Heart left ventricle (tissue), 16 donors: ENCODE measurements around the gene MICAL3. TPM values are rescaled to one million over a fixed set of nuclear protein-coding genes. Genes with fewer than 3 reads are reported as not detected.
"Not testable (repeated sequence)": the region's sequence is repeated elsewhere in the genome, so short reads cannot be mapped to it uniquely, and the experiment has no call there.

Source experiments
- ATAC-seq, 4 donors: fragments of 200-7000 bp; cut with Tn5 transposase; one replicate each; pipeline ENCODE4 v1.9.1; 2020 to 2022; ENCODE audit warnings: moderate library complexity in 4 of 4, mild to moderate bottlenecking in 3 of 4, moderate number of reproducible peaks in 1 of 4
- DNase-seq, 5 donors: peaks; one replicate each; pipeline ENCODE4 v3.0.0-alpha.2; 2020
- H3K27ac ChIP-seq, 12 donors: fragments of 200-600 bp; sonication (generic) in 4 of 12; one replicate each; pipeline versions ENCODE4 v1.5.0 to v1.8.0; 2016 to 2022; ENCODE audit warnings: mild to moderate bottlenecking in 2 of 12
- H3K27me3 ChIP-seq, 9 donors: fragments of 200-600 bp; sonication (generic) in 2 of 9; one replicate each; pipeline versions ENCODE4 v1.5.1 to v1.8.0; 2016 to 2022; ENCODE audit warnings: mild to moderate bottlenecking in 3 of 9
- H3K36me3 ChIP-seq, 9 donors: fragments of 200-600 bp; sonication (generic) in 2 of 9; one replicate each; pipeline versions ENCODE4 v1.5.0 to v1.8.0; 2018 to 2022; ENCODE audit warnings: mild to moderate bottlenecking in 2 of 9
- H3K4me1 ChIP-seq, 12 donors: fragments of 200-600 bp; sonication (generic) in 4 of 12; one replicate each; pipeline versions ENCODE4 v1.5.0 to v1.8.0; 2016 to 2022; ENCODE audit warnings: mild to moderate bottlenecking in 3 of 12
- H3K4me3 ChIP-seq, 12 donors: fragments of 200-600 bp; sonication (generic) in 4 of 12; one replicate each; pipeline versions ENCODE4 v1.5.0 to v1.8.0; 2017 to 2022; ENCODE audit warnings: mild to moderate bottlenecking in 9 of 12, moderate library complexity in 4 of 12
- H3K9me3 ChIP-seq, 12 donors: fragments of 200-600 bp; sonication (generic) in 4 of 12; one replicate each; pipeline versions ENCODE4 v1.5.0 to v1.8.0; 2016 to 2022; ENCODE audit warnings: mild to moderate bottlenecking in 1 of 12
- CTCF ChIP-seq, 12 donors: fragments of 200-600 bp; sonication (generic) in 4 of 12; IDR thresholded peaks; one replicate each; pipeline versions ENCODE4 v1.5.0 to v1.8.0; 2018 to 2022; ENCODE audit warnings: antibody characterized with exemption in 12 of 12, mild to moderate bottlenecking in 5 of 12
- POLR2A ChIP-seq, 2 donors: fragments of 450-650 bp; IDR thresholded peaks; one replicate each; pipeline ENCODE4 v1.6.1; 2017; ENCODE audit warnings: antibody characterized with exemption in 2 of 2, mild to moderate bottlenecking in 2 of 2, moderate library complexity in 2 of 2
- WGBS, 4 donors: extraction: QIAGEN DNeasy Blood & Tissue Kit in 2 of 4; methylation state at CpG; one replicate each; pipeline versions ENCODE4 v1.1.5 to v1.1.7; 2013 to 2018; 5-methylcytosine and 5-hydroxymethylcytosine counted together
- intact Hi-C, 10 donors: fragments of 100-400 bp; cut with DNase I; formaldehyde crosslinking; loops; one replicate each; pipeline versions ENCODE4 v1.11.1 to v1.14.2; 2022
- polyA plus RNA-seq, 2 donors: library from polyadenylated mRNA; stranded (reverse); fragments of 200-250 nt; gene quantifications; one replicate each; pipeline ENCODE4 v1.2.3, GENCODE V29; 2013
- total RNA-seq, 9 donors: library from RNA; depleted of rRNA in 2 of 9; stranded (reverse); fragments of >200 nt in 2 of 9; fragmentation: NEBNext Ultra II Directional in 3 of 9; extraction: Animal tissue kit (Norgen Biotek cat#: 25700) in 3 of 9; gene quantifications; one replicate each; pipeline versions ENCODE4 v1.1.0 to v1.2.4, GENCODE V29; 2016 to 2023
- donor health status: ischemic (EF 13 %, LVEDD 7.1; RV severe dilation, severe dysfunction).
- donor health status: healthy with polysubstance abuse.
- donor health status: DM: no; HTN: yes; CAD: no.
- donor health status: DM: no; HTN: no; CAD: no.
- donor health status: ischemic (EF 25% LVEDD 6.9; RV normal size, moderate dysfunction).
- donor health status: ischemic (EF 25% LVEDD 5.7; RV mildly dilated, moderate dysfunction).
- donor health status: healthy.
- donor health status: DM: yes; HTN: yes; CAD: no.
- donor health status: ischemic (EF 35%, LVEDD 5.7; RV mildly dilated, moderate dysfunction).
- donor health status: nonischemic (EF 11% LVEDD 7.7; RV severe dilation, severe dysfunction).
- donor health status: DM: yes; HTN: yes; CAD: no.
- donor health status: PGD.
- donor health status: ischemic (EF 29% LVEDD 5.4; RV normal size, mild dysfunction).
- donor health status: nonischemic (EF 23%, LVEDD 6.1; RV moderate dilation, normal function).

Gene MICAL3
- total and polyA plus RNA-seq, 11 donors: 41.3 to 125 (median 83.3) TPM

GRCh38 chr22:17878941-17879340 is 145.4 kb downstream of the MICAL3 start:
- intact Hi-C loops: loop anchor here in 1 of 10 donors (5.0 kb wide), 1 partner anchor 52 kb away; no protein-coding TSS in a partner anchor
- peaks cover 0 to 81% (median 50%) of the 10 kb centered on the region in 9 donors for H3K36me3 ChIP-seq
- no peak for DNase-seq
- WGBS, 4 donors: 58 to 76% (median 70%) methylated on average over 7 of the region's 7 CpGs
- no peak overlapping the region for H3K4me3 ChIP-seq
- peaks cover 0 to 16% (median under 1%) of the 10 kb centered on the region in 12 donors for H3K4me1 ChIP-seq
- H3K27me3 ChIP-seq: no peaks in the 10 kb centered on the region
- TF ChIP-seq POLR2A (IDR thresholded peaks at IDR 0.05): no peak
- TF ChIP-seq CTCF (IDR thresholded peaks at IDR 0.05): no peak
- peak overlapping the region in 1 of 12 donors; percentile 63 for H3K27ac ChIP-seq
- no peaks in the 10 kb centered on the region for H3K9me3 ChIP-seq
- no peak for ATAC-seq

DNA sequence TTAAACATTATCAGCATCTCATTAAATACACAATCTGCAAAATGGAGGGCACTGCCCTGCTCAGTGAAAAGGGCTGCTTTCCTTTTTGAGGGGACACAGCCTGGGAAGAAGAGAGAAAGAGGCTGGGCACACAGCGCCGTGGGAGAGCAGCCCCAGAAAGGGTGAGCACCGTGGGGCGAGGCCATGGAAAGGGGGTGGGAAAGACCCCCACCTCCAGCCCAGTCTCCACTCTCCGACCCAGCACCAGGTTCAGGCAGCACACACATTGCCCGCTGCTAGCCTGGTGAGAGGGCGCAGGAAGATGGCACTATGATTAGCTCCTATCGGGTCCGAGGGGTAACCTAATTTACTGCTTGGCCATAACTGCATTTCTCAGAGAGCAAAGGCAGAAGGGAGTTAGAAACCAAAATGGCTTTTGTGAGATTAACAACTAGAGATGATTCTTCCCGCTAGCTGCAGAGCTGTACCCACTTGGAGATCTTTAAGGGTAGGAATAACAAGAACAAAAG is 146.1 kb downstream of the MICAL3 start:
- H3K27me3 ChIP-seq: no peaks in the 10 kb centered on the region
- DNase-seq (no peak), ATAC-seq (no peak)
- H3K4me3 ChIP-seq: no peak overlapping the region
- no peak for TF ChIP-seq CTCF (IDR thresholded peaks at IDR 0.05)
- no peak for TF ChIP-seq POLR2A (IDR thresholded peaks at IDR 0.05)
- H3K9me3 ChIP-seq: no peaks in the 10 kb centered on the region
- intact Hi-C loops: loop anchor here in 1 of 10 donors (5.0 kb wide), 1 partner anchor 51 kb away; no protein-coding TSS in a partner anchor
- WGBS, 4 donors: 90 to 96% (median 95%) methylated on average over 10 of the region's 10 CpGs
- no peak overlapping the region for H3K27ac ChIP-seq
- H3K36me3 ChIP-seq: peaks cover 0 to 81% (median 56%) of the 10 kb centered on the region in 9 donors
- H3K4me1 ChIP-seq: peaks cover 0 to 9% (median 0%) of the 10 kb centered on the region in 12 donors

DNA sequence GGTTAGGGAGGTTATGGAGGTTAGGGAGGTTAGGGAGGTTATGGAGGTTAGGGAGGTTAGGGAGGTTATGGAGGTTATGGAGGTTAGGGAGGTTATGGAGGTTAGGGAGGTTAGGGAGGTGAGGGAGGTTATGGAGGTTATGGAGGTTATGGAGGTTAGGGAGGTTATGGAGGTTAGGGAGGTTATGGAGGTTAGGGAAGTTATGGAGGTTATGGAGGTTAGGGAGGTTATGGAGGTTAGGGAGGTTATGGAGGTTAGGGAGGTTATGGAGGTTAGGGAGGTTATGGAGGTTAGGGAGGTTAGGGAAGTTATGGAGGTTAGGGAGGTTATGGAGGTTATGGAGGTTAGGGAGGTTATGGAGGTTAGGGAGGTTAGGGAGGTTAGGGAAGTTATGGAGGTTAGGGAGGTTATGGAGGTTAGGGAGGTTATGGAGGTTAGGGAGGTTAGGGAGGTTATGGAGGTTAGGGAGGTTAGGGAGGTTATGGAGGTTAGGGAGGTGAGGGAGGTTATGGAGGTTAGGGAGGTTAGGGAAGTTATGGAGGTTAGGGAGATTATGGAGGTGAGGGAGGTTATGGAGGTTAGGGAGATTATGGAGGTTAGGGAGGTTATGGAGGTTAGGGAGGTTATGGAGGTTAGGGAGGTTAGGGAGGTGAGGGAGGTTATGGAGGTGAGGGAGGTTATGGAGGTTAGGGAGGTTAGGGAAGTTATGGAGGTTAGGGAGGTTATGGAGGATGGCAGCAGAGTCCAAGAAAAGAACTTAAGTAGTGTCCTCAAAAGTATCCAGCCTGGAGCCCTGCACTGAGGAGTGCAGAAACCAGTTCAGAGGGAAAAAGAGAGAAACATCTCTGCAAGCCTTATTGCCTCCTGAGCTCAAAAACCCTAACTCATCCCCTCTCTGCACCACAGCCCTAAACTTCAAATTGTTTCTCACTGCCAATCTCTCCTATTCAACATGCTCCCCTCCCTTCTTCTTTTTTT is 147.2 kb downstream of the MICAL3 start:
- intact Hi-C loops: loop anchor here in 1 of 10 donors (5.0 kb wide), 1 partner anchor 50 kb away; no protein-coding TSS in a partner anchor
- Histone ChIP-seq H3K4me1 (peaks cover 0 to 13% (median 0%) of the 10 kb centered on the region in 12 donors), H3K36me3 (peaks cover 0 to 83% (median 66%) of the 10 kb centered on the region in 9 donors), H3K27ac (peak overlapping the region in 2 of 12 donors; percentile 24 to 57)
- ATAC-seq, H3K27me3 ChIP-seq, H3K9me3 ChIP-seq, H3K4me3 ChIP-seq, DNase-seq: not testable (repeated sequence)

DNA sequence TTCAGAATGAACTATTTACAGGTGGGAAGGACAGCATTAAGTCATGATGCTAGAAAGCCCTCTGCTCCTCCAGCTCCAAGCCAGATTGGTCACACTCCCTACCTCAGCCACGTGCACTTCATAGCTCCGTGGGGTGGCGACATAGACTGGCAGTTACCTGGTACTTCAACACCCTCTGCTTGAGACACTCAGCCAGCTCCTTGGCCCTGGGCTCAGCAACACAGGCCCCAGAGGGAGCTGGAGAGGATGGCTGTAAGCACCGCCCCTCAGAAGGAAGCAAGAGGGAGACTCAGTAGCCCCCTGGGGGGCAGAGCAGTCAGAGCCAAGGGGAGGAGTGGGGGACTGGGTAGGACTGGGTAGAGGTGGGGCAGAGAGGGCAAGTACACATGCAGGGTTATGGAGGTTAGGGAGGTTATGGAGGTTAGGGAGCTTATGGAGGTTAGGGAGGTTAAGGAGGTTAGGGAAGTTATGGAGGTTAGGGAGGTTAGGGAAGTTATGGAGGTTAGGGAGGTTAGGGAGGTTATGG is 148.0 kb downstream of the MICAL3 start:
- Histone ChIP-seq H3K4me1 (peaks cover 0 to 16% (median 0%) of the 10 kb centered on the region in 12 donors), H3K4me3 (no peak overlapping the region), H3K36me3 (peaks cover 0 to 83% (median 67%) of the 10 kb centered on the region in 9 donors), H3K27me3 (no peaks in the 10 kb centered on the region), H3K27ac (peak overlapping the region in 1 of 12 donors; percentile 57), H3K9me3 (no peaks in the 10 kb centered on the region)
- ATAC-seq (no peak), DNase-seq (no peak)
- 52 to 79% (median 66%) methylated on average over 4 of the region's 4 CpGs for whole genome bisulfite sequencing, 4 donors
- intact Hi-C loops: loop anchor here in 1 of 10 donors (5.0 kb wide), 1 partner anchor 49 kb away; no protein-coding TSS in a partner anchor
- no peak for TF ChIP-seq POLR2A (IDR thresholded peaks at IDR 0.05)
- TF ChIP-seq CTCF (IDR thresholded peaks at IDR 0.05): no peak
